Neural progenitor cell (in vitro differentiated cells): ENCODE data around the gene EED.

ENCODE experiments used
- EZH2 ChIP-seq: fragments of 200-600 bp; sonication (generic); IDR thresholded peaks from 2 replicates; pipeline ENCODE4 v1.6.1; 2017; ENCODE audit warnings: antibody characterized with exemption, mild to moderate bottlenecking, moderate library complexity
- EZH2phosphoT487 ChIP-seq: fragments of 200-600 bp; sonication (generic); IDR thresholded peaks from 2 replicates; pipeline ENCODE4 v1.6.1; 2017; ENCODE audit warnings: antibody characterized with exemption
- TF ChIP-seq, protein P1 (sequence below): fragments of 200-600 bp; sonication (generic); IDR thresholded peaks from 2 replicates; pipeline ENCODE4 v1.5.1; 2017; ENCODE audit warnings: antibody characterized with exemption, mild to moderate bottlenecking

DNA sequence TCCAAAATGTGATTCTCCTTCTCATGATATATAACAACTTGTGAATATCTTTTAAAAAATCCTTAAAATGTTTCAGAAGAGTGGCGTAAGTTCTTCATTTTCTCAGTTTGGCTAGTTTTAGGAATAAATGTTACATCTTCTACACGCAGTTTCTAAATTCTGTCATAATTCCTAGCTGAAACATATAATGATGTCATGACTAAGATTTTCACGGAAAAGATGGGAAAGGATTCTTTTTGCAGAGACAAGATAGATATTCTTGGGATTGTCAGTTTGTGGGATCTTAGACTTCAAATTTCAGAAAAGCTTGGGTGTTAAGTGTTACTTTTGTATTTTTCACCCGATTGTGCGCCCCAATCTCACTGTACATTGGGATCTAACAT, 1.7 kb downstream of the EED start:
- TF ChIP-seq, protein P1, sequence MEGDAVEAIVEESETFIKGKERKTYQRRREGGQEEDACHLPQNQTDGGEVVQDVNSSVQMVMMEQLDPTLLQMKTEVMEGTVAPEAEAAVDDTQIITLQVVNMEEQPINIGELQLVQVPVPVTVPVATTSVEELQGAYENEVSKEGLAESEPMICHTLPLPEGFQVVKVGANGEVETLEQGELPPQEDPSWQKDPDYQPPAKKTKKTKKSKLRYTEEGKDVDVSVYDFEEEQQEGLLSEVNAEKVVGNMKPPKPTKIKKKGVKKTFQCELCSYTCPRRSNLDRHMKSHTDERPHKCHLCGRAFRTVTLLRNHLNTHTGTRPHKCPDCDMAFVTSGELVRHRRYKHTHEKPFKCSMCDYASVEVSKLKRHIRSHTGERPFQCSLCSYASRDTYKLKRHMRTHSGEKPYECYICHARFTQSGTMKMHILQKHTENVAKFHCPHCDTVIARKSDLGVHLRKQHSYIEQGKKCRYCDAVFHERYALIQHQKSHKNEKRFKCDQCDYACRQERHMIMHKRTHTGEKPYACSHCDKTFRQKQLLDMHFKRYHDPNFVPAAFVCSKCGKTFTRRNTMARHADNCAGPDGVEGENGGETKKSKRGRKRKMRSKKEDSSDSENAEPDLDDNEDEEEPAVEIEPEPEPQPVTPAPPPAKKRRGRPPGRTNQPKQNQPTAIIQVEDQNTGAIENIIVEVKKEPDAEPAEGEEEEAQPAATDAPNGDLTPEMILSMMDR, result no peak
- TF ChIP-seq EZH2phosphoT487, result no peak
- no peak for TF ChIP-seq EZH2
